H7 (cell line): Measurements from ENCODE around the gene SARS1. TPM values are rescaled to one million over a fixed set of nuclear protein-coding genes. Genes with fewer than 3 reads are reported as not detected.

Source experiments
- total RNA-seq: library from RNA; depleted of rRNA; stranded (reverse); fragments of >200 nt; shearing (Covaris generic); gene quantifications from 2 replicates; pipeline ENCODE4 v1.2.3, GENCODE V29; 2014; rRNA removed

The SARS1 gene
- total RNA-seq, 1 experiment from 2014 or later = 270 TPM

Other genes starting within 250 kb of the SARS1 start
- 8.0 and 8.4 TPM in 2 replicates for gene WDR47, start 171.8 kb upstream of the SARS1 start, total RNA-seq
- 45.1 and 45.2 TPM in 2 replicates for gene TAF13, start 137.9 kb upstream of the SARS1 start, total RNA-seq
- gene TMEM167B, start 123.2 kb upstream of the SARS1 start, total RNA-seq = 21.6 and 26.3 TPM in 2 replicates
- gene ELAPOR1, start 99.8 kb upstream of the SARS1 start, total RNA-seq = 0.07 and 0.10 TPM in 2 replicates
- 7.8 and 11.0 TPM in 2 replicates for gene CELSR2, start 35.6 kb downstream of the SARS1 start, total RNA-seq
- 112 and 141 TPM in 2 replicates for gene PSRC1, start 69.2 kb downstream of the SARS1 start, total RNA-seq
- gene MYBPHL, start 93.1 kb downstream of the SARS1 start, total RNA-seq = not detected in 2 replicates
- gene SORT1, start 184.0 kb downstream of the SARS1 start, total RNA-seq = 12.4 and 15.9 TPM in 2 replicates
- gene PSMA5, start 212.5 kb downstream of the SARS1 start, total RNA-seq = 141 and 142 TPM in 2 replicates